Stimulated activated CD4-positive, alpha-beta T cell treated with anti-CD3 and anti-CD28 coated beads, Interleukin-1b, Interleukin-23, amount 100 ng/mL, for 4 hours (primary cell): ENCODE data around the gene SERHL2.
"Not testable (repeated sequence)": the region's sequence is repeated elsewhere in the genome, so short reads cannot be mapped to it uniquely, and the experiment has no call there.

Source experiments
- DNase-seq, 2 donors: peaks; one replicate each; pipeline ENCODE4 v3.0.0-alpha.2; 2020; ENCODE audit warnings: low read depth in 2 of 2

Gene SERHL2

DNA sequence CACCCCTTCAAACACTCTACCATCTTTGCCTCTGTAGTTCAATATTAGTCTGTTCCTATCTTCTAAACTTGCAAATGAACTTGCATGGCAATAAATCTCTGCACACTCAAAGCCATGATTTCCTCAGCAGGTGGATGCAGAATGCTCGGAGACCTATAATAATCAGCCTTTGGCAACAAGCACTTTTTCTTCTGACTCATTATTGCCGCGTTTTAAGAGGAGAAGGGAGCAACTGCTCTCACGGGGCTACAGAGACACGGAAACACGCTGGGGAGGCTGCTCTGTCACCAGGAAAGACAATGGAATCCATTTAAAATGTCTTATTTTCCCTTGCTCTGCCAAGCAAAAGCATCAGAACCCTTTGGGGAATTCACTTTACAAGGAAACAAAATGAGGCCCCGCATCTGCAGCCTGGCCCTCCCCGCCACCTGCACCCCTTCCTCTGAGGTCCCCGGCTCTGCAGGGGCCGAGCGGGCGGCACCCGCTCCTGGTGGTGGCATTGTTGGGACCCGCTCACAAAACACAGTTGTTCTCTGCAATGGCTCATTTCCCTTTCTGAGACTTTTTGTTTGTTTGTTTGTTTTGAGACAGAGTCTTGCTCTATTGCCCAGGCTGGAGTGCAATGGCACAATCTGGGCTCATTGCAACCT is 18.5 kb upstream of the SERHL2 start:
- DNase-seq, result not testable (repeated sequence)

DNA sequence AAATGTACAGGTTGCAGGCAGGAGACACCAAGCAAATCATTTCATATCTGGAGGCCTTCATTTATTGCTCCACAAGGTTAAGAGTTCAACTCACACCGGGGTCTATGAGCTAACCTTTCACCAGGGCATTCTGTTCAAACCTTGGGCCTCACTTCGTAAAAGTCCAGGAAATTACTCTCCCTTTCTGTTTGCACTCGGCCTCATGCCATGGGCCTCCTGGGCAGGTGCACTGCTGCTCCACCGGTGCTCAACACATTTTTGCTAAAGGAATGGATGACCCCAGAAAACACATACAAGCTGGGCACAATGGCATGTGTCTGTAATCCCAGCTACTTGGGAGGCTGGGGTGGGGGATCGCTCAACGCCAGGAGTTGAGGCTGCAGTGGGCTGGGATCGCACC is 17.6 kb upstream of the SERHL2 start:
- DNase-seq, result no peak

DNA sequence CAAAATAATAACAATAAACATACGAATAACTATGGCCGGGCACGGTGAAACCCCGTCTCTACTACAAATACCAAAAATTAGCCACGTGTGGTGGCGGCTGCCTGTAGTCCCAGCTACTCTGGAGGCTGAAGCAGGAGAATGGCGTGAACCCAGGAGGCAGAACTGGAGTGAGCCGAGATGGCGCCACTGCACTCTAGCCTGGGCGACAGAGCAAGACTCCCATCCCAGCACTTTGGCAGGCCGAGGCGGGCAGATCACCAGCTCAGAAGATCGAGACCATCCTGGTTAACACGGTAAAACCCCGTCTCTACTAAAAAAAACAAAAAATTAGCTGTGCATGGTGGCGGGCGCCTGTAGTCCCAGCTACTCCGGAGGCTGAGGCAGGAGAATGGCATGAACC is 17.1 kb upstream of the SERHL2 start:
- not testable (repeated sequence) for DNase-seq

DNA sequence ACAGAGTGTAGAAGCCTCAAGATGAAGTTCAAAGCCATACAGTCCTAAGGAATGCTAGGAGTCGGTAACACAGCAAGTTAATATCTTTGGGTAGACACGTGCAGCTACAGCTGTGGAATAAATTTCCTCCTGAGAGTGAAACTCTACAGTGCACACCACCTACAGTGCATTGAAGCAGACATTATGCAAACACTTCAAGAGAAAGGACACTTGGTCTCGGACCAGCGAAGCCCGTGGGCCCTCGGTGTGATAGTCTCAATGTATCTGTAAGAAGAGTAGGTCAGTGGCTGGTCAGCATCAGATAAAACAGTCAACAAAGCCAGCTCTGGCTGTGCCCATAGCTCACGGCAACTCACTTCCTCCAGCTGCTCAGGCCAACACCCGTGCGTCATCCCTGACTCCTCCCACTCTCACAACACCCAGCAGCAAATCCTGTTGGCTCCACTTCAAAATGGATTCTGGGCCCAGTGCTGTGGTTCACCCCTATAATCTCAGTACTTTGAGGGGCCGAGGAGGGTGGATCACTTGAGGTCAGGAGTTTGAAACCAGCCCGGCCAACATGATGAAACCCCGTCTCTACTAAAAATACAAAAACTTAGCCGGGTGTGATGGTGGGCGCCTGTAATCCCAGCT is 16.4 kb upstream of the SERHL2 start:
- not testable (repeated sequence) for DNase-seq

DNA sequence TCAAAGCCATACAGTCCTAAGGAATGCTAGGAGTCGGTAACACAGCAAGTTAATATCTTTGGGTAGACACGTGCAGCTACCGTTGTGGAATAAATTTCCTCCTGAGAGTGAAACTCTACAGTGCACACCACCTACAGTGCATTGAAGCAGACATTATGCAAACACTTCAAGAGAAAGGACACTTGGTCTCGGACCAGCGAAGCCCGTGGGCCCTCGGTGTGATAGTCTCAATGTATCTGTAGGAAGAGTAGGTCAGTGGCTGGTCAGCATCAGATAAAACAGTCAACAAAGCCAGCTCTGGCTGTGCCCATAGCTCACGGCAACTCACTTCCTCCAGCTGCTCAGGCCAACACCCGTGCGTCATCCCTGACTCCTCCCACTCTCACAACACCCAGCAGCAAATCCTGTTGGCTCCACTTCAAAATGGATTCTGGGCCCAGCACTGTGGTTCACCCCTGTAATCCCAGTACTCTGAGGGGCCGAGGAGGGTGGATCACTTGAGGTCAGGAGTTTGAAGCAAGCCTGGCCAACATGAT is 14.5 kb upstream of the SERHL2 start:
- DNase-seq, result not testable (repeated sequence)

DNA sequence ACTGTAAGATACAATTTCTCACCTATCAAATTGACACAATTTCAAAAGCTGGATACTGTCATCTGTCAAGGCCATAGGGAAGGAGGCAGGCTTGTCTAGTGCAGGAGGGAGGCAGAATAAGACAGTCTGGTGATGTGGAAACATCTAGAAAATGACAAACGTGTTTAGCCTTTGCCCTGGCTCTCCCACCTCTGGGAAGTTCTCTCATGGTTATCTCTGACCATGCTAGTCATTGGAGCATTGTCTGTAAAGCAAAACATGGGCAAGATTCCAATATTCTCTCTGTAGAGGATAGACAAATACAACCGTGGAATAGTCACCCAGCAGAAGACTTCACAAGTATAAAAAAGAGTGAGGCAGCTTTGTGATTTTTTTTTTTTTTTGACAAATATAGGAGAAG is 9.1 kb upstream of the SERHL2 start:
- DNase-seq, result no peak

DNA sequence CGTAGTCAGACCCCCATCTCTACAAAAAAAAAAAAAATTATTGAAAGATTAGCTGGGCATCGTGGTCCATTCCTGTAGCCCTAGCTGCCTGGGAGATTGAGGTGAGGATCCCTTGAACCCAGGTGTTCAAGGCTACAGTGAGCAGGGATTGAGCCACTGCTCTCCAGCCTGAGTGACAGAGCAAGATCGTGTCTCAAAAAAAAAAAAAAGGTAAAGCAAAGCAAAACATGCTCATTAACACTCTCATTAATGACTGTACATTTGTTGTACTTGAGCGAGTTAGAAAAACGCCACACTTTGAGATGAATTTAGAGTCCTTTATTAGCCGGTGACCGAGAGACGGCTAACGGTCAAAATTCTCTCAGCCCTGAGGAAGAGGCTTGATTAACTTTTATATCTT is 6.2 kb upstream of the SERHL2 start:
- no peak for DNase-seq

DNA sequence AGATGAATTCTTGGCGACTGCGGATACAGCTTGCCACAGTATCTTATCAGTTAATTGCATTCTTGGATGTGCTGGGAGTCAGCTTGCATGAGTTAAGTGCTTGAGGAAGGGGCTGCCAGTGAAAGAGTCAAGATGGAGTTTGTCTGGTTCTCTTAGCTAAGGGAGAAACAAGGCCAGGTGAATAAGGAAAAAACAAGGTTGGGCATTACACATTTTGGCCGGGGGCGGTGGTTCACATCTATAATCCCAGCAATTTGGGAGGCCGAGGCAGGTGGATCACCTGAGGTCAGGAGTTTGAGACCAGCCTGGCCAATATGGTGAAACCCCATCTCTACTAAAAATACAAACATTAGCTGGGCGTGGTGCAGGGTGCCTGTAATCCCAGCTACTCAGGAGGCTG is 5.6 kb upstream of the SERHL2 start:
- not testable (repeated sequence) for DNase-seq

DNA sequence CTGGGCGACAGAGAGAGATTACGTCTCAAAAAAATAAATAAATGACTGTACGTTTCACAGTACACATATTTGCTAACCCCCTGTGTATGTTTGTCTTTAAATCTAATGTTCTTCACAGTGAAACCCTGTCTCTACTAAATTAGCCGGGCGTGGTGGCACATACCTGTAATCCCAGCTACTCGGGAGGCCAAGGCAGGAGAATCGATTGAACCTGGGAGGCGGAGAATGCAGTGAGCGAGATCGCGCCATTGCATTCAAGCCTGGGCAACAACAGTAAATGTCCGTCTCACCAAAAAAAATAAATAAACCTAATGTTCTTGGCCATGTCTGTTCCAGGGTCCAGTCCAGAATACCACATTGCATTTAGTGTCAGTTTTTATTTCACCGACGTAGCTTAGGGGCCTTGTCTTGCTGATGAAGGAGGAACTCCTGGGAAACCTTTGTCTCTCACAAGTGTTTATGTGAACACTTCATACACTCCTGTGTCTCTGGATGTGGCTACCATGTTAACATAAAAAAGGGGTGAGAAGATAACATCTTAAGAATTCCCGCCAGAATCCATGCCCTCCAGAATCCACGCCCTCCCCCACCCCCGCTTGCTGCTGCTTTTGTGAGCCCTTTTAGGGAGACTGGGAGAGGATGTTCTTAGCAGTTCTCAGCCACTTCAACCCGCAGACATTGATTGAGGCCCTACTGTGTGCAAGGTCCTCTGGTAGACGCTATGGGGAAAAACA is 5.0 kb upstream of the SERHL2 start:
- no peak for DNase-seq

DNA sequence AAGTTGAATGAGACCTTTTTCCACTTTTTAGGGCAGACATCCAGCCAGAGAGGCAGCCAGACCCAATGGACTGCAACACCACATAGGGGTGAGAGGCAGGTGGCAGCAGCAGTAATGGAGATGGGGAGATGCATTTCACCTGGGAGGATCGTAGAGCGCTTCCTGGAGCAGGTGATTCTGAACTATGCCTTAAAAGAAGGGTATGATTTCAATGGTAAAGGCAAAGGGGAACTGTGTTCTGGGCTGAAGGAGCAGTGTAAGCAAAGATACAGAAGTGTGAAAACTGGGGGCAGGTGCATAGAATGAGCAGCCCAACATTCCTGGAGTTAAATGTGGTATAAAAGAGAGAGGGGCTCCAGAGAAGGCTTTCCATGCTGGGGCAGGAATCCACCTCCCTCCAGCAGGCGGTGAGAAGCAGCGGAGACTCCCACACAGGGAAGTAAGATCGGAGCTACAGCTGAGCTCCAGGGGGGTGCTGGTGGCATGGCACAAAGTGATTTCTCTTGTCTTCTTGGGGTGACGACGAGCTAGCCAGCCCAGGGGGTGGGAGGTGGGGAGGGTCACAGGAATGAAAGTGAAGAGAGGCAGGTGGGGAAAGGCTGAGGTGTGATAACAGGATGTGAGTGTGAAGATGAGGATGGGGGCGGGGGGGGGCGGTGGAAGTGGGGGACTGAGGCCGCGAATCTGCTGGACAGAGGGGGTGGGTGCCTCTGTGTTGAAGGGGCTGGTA is 4.3 kb upstream of the SERHL2 start:
- DNase-seq, result no peak

DNA sequence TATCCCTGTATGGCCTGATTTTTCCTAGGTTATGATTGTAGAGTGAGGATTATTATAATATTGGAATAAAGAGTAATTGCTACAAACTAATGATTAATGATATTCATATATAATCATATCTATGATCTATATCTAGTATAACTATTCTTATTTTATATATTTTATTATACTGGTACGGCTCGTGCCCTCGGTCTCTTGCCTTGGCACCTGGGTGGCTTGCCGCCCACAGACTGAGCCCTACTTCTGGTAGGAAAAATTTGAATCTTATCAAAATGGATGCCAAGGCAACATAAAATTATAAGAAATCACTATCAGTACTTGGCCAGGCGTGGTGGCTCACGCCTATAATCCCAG is 1.5 kb upstream of the SERHL2 start:
- not testable (repeated sequence) for DNase-seq

DNA sequence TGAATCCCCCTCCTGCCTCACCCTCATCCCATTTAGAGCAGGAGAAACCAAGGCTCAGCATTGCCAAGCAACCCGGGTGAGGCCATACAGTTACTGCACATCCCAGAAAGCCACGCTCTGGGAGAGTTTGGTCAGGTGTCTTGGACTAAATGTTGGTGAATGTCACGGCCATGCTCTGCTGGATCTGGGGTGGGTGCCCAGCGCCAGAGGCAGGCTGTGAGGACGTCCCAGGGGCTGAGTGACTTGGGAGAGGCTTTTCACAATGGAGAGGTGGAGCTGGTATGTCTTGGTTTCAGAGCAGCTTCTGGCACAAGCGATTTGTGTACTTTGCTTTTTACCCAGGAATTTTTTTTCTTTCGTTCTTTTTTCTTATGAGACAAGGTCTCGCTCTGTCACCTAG is 6.6 kb downstream of the SERHL2 start:
- no peak for DNase-seq

DNA sequence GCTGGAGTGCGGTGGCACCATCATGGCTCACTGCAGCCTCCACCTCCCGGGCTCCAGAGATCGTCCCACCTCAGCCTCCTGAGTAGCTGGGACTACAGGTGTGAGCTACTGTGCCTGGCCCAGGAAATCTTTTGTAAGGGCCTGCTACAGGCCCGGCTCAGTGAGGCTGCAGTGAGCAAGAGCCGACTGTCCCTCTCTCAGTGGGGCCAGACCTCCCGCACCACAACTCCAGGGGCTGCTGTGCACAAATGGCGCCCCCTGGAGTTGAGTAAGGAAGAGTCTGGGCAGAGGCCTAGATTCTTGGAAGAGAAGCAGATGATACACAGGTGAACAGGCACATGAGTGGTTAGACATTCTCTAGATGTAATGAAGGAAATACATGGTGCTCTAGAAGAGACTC is 7.0 kb downstream of the SERHL2 start:
- DNase-seq, result no peak

DNA sequence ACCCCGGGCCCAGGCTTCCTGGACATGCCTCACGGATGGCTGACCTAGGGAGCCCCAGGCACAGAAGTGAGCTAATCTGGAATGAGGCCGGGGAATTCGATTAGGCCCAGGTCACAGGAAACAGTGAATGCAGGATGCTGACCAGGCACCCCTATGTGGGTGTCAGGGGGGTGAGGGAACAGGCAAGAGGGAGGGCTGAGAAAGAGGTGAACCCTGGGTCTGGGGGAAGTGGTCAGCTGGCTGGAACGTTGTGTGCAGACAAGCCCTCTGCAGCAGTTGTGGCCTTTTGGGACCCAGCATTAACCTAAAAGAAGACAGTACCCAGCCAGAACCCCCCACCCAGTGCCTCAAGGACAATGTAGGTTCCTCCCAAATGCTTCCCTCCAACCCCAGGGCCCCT is 8.1 kb downstream of the SERHL2 start:
- DNase-seq, result no peak

DNA sequence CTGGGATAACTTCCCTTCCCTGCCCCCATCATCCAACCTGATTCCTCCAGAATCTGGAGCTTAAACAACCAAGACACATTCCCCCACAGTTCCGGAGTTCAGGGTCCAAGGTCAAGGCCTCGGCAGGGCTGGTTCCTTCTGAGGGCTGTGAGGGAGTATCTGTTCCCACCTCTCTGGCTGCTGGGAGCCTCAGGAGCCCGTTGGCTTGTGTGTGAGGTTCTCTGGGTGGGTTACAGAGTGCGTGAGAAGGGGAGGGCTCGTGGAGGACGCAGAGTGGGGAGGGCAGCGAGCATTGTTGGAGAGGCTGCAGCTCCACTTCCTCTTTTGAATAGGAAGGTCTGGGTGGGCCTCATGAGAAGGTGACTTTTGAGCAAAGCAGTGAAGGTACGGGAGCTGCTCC is 8.5 kb downstream of the SERHL2 start:
- DNase-seq, result no peak

DNA sequence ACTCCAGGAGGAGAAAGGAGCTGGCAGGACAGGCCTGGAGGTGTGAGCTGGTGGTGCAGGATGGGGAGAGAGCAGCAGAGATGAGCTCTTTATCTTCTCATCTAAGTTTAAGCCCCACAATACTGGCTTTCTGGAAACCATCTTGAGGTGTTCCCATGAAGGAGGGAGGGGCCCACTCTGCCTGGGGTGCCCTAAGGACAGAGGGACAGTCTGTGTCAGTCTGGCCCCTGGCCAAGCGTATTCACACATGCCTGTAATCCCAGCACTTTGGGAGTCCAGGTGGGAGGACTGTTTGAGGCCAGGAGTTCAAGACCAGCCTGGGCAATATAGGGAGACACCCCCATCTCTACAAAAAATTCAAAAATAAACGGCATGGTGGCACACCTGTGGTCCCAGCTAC is 8.9 kb downstream of the SERHL2 start:
- no peak for DNase-seq

DNA sequence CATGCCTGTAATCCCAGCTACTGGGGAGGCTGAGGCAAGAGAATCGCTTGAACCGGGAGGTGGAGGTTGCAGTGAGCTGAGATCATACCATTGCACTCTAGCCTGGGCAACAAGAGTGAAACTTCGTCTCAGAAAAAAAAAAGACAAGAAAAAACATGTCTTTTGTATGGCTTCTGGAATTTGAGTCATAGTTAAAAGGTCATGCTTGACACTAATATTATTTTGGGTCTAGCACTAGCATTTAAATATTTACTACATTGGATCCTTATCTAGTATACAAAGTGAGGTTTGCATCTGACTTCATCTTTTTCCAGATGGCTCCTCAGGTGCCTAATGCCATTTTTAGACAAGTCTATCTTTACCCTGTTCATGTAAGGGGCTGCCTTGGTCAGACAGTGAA is 10.2 kb downstream of the SERHL2 start:
- not testable (repeated sequence) for DNase-seq

DNA sequence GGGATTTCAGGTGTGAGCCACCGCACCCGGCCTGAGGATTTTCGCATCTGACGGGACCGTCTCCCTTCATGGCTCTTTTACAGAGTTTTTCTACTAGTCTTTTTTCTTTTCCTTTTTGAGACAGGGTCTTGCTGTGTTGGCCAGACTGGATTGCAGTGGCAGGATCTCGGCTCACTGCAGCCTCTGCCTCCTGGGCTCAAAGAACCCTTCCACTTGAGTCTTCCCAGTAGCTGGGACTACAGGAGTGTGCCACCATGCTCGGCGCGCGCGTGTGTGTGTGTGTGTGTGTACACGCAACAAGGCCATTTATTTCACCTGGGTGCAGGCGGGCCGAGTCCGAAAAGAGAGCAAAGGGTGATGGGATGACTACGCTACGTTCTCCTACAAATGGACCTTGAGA is 10.9 kb downstream of the SERHL2 start:
- DNase-seq, result no peak

DNA sequence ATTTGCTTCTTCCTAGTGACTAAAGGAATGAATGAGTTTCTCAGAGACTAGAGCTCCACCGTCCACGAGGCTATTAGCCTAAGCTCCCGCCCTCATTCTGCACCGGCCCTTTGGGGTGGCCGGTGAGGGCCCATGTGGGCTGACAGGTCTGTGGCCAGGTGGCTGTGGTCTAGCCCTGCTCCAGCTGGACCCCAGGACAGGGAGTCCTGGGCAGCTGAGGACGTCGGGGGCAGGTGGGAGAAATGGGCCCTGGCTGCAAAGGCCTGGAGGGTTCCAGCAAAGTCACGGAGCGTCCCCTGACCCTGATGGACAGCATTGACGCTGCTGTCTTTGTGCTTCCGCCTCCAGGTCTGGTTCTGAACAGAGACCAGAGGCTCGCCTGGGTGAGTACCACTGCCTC is 12.2 kb downstream of the SERHL2 start:
- no peak for DNase-seq

DNA sequence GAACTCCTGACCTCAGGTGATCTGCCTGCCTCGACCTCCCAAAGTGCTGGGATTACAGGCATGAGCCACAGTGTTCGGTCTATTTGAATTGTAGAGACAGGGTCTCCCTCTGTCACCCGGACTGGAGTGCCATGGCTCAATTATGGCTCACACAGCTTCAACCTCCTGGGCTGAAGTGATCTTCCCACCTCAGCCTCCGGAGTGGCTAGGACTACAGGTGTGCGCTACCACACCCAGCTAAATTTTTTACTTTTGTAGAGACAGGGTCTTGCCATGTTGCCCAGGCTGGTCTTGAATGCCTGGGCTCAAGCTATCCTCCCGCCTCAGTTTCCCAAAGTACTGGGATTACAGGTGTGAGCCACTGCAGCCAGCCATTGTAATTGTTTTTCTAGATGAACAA is 14.2 kb downstream of the SERHL2 start:
- DNase-seq, result not testable (repeated sequence)

DNA sequence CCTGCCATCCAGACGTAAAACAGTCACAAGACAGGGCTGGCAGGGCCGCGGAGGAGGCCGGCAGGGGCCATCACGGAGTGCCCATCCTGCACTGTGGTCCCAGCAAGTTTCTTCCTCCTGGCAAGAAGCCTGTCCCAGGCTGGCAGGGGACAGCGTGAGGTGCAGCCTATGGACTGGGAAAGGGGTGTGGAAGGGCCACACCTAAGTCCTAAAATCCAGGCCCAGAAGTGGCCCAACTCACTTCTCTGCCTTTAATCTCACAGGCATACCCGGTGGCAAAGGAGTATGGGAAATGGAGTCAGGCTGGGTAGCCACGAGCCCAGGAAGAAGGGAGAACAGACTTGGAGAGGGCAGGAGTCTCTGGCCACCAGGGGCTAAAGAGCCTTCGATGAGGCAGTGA is 16.8 kb downstream of the SERHL2 start:
- not testable (repeated sequence) for DNase-seq

DNA sequence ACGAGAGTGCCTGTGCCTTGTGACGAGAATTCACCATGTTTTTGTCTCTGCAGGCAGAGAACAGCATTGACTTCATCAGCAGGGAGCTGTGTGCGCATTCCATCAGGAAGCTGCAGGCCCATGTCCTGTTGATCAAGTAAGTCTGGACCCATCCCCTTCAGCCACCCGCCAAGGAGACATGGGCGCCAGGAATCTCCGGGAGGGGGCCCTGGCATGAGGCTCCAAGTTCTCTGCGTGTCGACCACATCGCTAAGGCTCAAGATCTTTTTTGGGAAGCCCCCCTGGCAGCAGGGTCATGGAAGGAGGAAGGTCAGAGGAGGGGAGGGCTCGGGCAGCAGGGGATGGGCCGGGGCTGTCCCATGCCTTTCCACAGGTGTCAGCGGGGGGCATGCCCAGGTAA is 17.3 kb downstream of the SERHL2 start:
- not testable (repeated sequence) for DNase-seq
